Uterus (tissue), 2 donors: ENCODE results near the gene ORAI3.

Source experiments
- CTCF ChIP-seq, 4 experiments: fragments of 200-600 bp in 2 of 4; fragments of 450-650 bp in 2 of 4; sonication (generic) in 2 of 4; IDR thresholded peaks; one replicate each; pipeline ENCODE4 v1.5.1; 2016 to 2019; ENCODE audit warnings: antibody characterized with exemption in 4 of 4, mild to moderate bottlenecking in 2 of 4, moderate library complexity in 1 of 4
- POLR2A ChIP-seq, 2 donors: fragments of 450-650 bp; IDR thresholded peaks; one replicate each; pipeline ENCODE4 v1.6.1; 2016; ENCODE audit warnings: antibody characterized with exemption in 2 of 2, mild to moderate bottlenecking in 1 of 2, moderate library complexity in 1 of 2

DNA sequence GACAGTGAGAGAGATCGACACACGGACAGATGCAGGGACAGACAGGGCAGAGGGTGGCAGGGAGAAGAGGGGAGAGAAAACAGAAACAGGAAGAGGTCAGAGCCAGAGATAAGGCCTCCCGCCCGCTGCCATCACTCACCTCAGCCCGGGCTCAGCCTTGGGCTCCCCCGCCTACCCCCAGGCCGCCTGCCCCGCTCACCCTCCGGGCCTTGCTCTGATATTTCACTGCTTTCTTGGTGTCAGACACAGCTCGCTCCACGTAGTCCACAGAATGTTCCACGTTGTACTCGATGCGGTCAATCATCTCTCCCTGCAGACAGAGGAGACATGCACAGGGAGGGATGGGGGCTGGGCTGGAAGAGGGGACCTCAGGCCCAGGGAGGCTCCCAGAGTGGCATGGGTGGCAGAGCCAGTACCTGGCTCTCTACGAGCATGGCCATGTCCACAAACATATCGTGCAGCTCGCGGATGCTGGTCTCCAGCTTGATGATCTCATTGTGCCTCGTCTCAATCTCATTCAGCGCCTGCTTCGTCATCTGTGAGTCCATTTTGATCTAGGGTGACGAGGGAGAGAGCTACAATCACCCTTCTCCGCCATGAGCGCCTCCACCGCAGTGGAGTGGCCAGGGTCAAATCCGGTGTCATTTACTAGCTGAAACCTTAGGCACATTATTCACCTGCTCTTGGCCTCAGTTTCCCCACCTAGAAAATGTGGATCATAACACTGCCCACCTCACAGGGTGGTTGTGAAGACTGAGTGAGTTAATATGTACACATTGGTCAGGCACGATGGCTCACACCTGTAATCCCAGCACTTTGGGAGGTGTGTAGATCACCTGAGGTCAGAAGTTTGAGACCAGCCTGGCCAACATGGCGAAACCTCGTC is 44.3 kb downstream of the ORAI3 start:
- TF ChIP-seq CTCF (IDR thresholded peaks at IDR 0.05) (no peak), POLR2A (IDR thresholded peaks at IDR 0.05) (no peak)
